ENCODE data around the gene MEIKIN.

The MEIKIN gene

GRCh38 chr5:131945551-131946168 lies at the start of gene MEIKIN:
Gene MEIKIN (minus strand): TSS chr5:131945663. CDS start chr5:131945505, 158 bp downstream.
- no peaks in the 10 kb centered on the region for H3K4me1 ChIP-seq (ENCODE audit: insufficient read depth, low read length)
- no peak within 1 kb of the TSS for H3K27ac ChIP-seq (ENCODE audit: low read length)
- no peaks in the 10 kb centered on the region for H3K36me3 ChIP-seq (ENCODE audit: insufficient read depth, low read depth, low read length)
- no peak within 1 kb of the TSS for H3K9ac ChIP-seq (ENCODE audit: low read depth, low read length)
- H3K4me3 ChIP-seq (ENCODE audit: low read length): no peak within 1 kb of the TSS
- no peaks in the 10 kb centered on the region for H3K9me3 ChIP-seq (ENCODE audit: insufficient read depth, low read depth, low read length)
- H3K27me3 ChIP-seq (ENCODE audit: insufficient read depth, low read length): no peaks in the 10 kb centered on the region

- H3K27me3 ChIP-seq (ENCODE audit: insufficient read depth, low read length): no peaks in the 10 kb centered on the region
- H3K36me3 ChIP-seq (ENCODE audit: insufficient read depth, low read depth, low read length): no peaks in the 10 kb centered on the region
- no peak overlapping the region for H3K4me3 ChIP-seq (ENCODE audit: low read length)
- no peak overlapping the region for H3K27ac ChIP-seq (ENCODE audit: low read length)
- H3K9ac ChIP-seq (ENCODE audit: low read depth, low read length): no peak overlapping the region
- H3K9me3 ChIP-seq (ENCODE audit: insufficient read depth, low read depth, low read length): no peaks in the 10 kb centered on the region
- peaks cover 3% of the 10 kb centered on the region; the same call in 1 of the 2 replicates for H3K4me1 ChIP-seq (ENCODE audit: insufficient read depth, low read length)
These were observed 49.2 kb upstream of the MEIKIN start for GRCh38 chr5:131994533-131995226.

GRCh38 chr5:131994090-131994489 lies 48.6 kb upstream of the MEIKIN start:
- H3K4me1 ChIP-seq (ENCODE audit: insufficient read depth, low read length): no peaks in the 10 kb centered on the region; the same call in 1 of the 2 replicates
- H3K36me3 ChIP-seq (ENCODE audit: insufficient read depth, low read depth, low read length): no peaks in the 10 kb centered on the region
- no peak overlapping the region for H3K4me3 ChIP-seq (ENCODE audit: low read length)
- H3K27me3 ChIP-seq (ENCODE audit: insufficient read depth, low read length): no peaks in the 10 kb centered on the region
- H3K9me3 ChIP-seq (ENCODE audit: insufficient read depth, low read depth, low read length): no peaks in the 10 kb centered on the region
- no peak overlapping the region for H3K27ac ChIP-seq (ENCODE audit: low read length)
- no peak overlapping the region for H3K9ac ChIP-seq (ENCODE audit: low read depth, low read length)

- H3K9ac ChIP-seq (ENCODE audit: low read depth, low read length): no peak overlapping the region
- no peaks in the 10 kb centered on the region for H3K36me3 ChIP-seq (ENCODE audit: insufficient read depth, low read depth, low read length)
- H3K27me3 ChIP-seq (ENCODE audit: insufficient read depth, low read length): no peaks in the 10 kb centered on the region
- H3K4me1 ChIP-seq (ENCODE audit: insufficient read depth, low read length): no peaks in the 10 kb centered on the region; the same call in 1 of the 2 replicates
- H3K9me3 ChIP-seq (ENCODE audit: insufficient read depth, low read depth, low read length): no peaks in the 10 kb centered on the region
- no peak overlapping the region for H3K27ac ChIP-seq (ENCODE audit: low read length)
- H3K4me3 ChIP-seq (ENCODE audit: low read length): no peak overlapping the region
These were observed 48.2 kb upstream of the MEIKIN start for GRCh38 chr5:131993676-131994075.

- H3K27me3 ChIP-seq (ENCODE audit: insufficient read depth, low read length): no peaks in the 10 kb centered on the region
- no peak overlapping the region for H3K27ac ChIP-seq (ENCODE audit: low read length)
- H3K4me3 ChIP-seq (ENCODE audit: low read length): no peak overlapping the region
- H3K4me1 ChIP-seq (ENCODE audit: insufficient read depth, low read length): no peaks in the 10 kb centered on the region; the same call in 1 of the 2 replicates
- H3K36me3 ChIP-seq (ENCODE audit: insufficient read depth, low read depth, low read length): no peaks in the 10 kb centered on the region
- H3K9me3 ChIP-seq (ENCODE audit: insufficient read depth, low read depth, low read length): no peaks in the 10 kb centered on the region
- no peak overlapping the region for H3K9ac ChIP-seq (ENCODE audit: low read depth, low read length)
These were observed 46.9 kb upstream of the MEIKIN start for GRCh38 chr5:131992370-131992769.

GRCh38 chr5:131991593-131992324 lies 46.3 kb upstream of the MEIKIN start:
- Histone ChIP-seq H3K9me3 (ENCODE audit: insufficient read depth, low read depth, low read length) (no peaks in the 10 kb centered on the region), H3K9ac (ENCODE audit: low read depth, low read length) (no peak overlapping the region), H3K4me3 (ENCODE audit: low read length) (no peak overlapping the region), H3K27ac (ENCODE audit: low read length) (no peak overlapping the region), H3K4me1 (ENCODE audit: insufficient read depth, low read length) (no peaks in the 10 kb centered on the region; the same call in 1 of the 2 replicates), H3K36me3 (ENCODE audit: insufficient read depth, low read depth, low read length) (no peaks in the 10 kb centered on the region), H3K27me3 (ENCODE audit: insufficient read depth, low read length) (no peaks in the 10 kb centered on the region)

GRCh38 chr5:131990716-131991115 lies 45.3 kb upstream of the MEIKIN start:
- Histone ChIP-seq H3K4me3 (ENCODE audit: low read length) (no peak overlapping the region), H3K27ac (ENCODE audit: low read length) (no peak overlapping the region), H3K9ac (ENCODE audit: low read depth, low read length) (no peak overlapping the region), H3K4me1 (ENCODE audit: insufficient read depth, low read length) (no peaks in the 10 kb centered on the region; the same call in 1 of the 2 replicates), H3K36me3 (ENCODE audit: insufficient read depth, low read depth, low read length) (no peaks in the 10 kb centered on the region), H3K9me3 (ENCODE audit: insufficient read depth, low read depth, low read length) (no peaks in the 10 kb centered on the region), H3K27me3 (ENCODE audit: insufficient read depth, low read length) (no peaks in the 10 kb centered on the region)

GRCh38 chr5:131988601-131989000 lies 43.1 kb upstream of the MEIKIN start:
- Histone ChIP-seq H3K27me3 (ENCODE audit: insufficient read depth, low read length) (no peaks in the 10 kb centered on the region), H3K36me3 (ENCODE audit: insufficient read depth, low read depth, low read length) (no peaks in the 10 kb centered on the region), H3K9ac (ENCODE audit: low read depth, low read length) (no peak overlapping the region), H3K27ac (ENCODE audit: low read length) (no peak overlapping the region), H3K4me1 (ENCODE audit: insufficient read depth, low read length) (no peaks in the 10 kb centered on the region; the same call in 1 of the 2 replicates), H3K9me3 (ENCODE audit: insufficient read depth, low read depth, low read length) (no peaks in the 10 kb centered on the region), H3K4me3 (ENCODE audit: low read length) (no peak overlapping the region)

GRCh38 chr5:131987251-131987650 lies 41.8 kb upstream of the MEIKIN start:
- no peaks in the 10 kb centered on the region; the same call in 1 of the 2 replicates for H3K4me1 ChIP-seq (ENCODE audit: insufficient read depth, low read length)
- H3K27me3 ChIP-seq (ENCODE audit: insufficient read depth, low read length): no peaks in the 10 kb centered on the region
- H3K36me3 ChIP-seq (ENCODE audit: insufficient read depth, low read depth, low read length): no peaks in the 10 kb centered on the region
- no peak overlapping the region for H3K9ac ChIP-seq (ENCODE audit: low read depth, low read length)
- no peaks in the 10 kb centered on the region for H3K9me3 ChIP-seq (ENCODE audit: insufficient read depth, low read depth, low read length)
- H3K4me3 ChIP-seq (ENCODE audit: low read length): no peak overlapping the region
- no peak overlapping the region for H3K27ac ChIP-seq (ENCODE audit: low read length)

- Histone ChIP-seq H3K27ac (ENCODE audit: low read length) (no peak overlapping the region), H3K27me3 (ENCODE audit: insufficient read depth, low read length) (no peaks in the 10 kb centered on the region), H3K9me3 (ENCODE audit: insufficient read depth, low read depth, low read length) (no peaks in the 10 kb centered on the region), H3K9ac (ENCODE audit: low read depth, low read length) (no peak overlapping the region), H3K4me1 (ENCODE audit: insufficient read depth, low read length) (no peaks in the 10 kb centered on the region), H3K36me3 (ENCODE audit: insufficient read depth, low read depth, low read length) (no peaks in the 10 kb centered on the region), H3K4me3 (ENCODE audit: low read length) (no peak overlapping the region)
These were observed 40.9 kb upstream of the MEIKIN start for GRCh38 chr5:131986161-131986912.

GRCh38 chr5:131984956-131985665 lies 39.6 kb upstream of the MEIKIN start:
- Histone ChIP-seq H3K27ac (ENCODE audit: low read length) (no peak overlapping the region), H3K4me1 (ENCODE audit: insufficient read depth, low read length) (no peaks in the 10 kb centered on the region), H3K4me3 (ENCODE audit: low read length) (no peak overlapping the region), H3K36me3 (ENCODE audit: insufficient read depth, low read depth, low read length) (no peaks in the 10 kb centered on the region), H3K9me3 (ENCODE audit: insufficient read depth, low read depth, low read length) (no peaks in the 10 kb centered on the region), H3K9ac (ENCODE audit: low read depth, low read length) (no peak overlapping the region), H3K27me3 (ENCODE audit: insufficient read depth, low read length) (no peaks in the 10 kb centered on the region)

All from iPS-20b (cell line).